Measurements from ENCODE around the gene HRAS.

DNA sequence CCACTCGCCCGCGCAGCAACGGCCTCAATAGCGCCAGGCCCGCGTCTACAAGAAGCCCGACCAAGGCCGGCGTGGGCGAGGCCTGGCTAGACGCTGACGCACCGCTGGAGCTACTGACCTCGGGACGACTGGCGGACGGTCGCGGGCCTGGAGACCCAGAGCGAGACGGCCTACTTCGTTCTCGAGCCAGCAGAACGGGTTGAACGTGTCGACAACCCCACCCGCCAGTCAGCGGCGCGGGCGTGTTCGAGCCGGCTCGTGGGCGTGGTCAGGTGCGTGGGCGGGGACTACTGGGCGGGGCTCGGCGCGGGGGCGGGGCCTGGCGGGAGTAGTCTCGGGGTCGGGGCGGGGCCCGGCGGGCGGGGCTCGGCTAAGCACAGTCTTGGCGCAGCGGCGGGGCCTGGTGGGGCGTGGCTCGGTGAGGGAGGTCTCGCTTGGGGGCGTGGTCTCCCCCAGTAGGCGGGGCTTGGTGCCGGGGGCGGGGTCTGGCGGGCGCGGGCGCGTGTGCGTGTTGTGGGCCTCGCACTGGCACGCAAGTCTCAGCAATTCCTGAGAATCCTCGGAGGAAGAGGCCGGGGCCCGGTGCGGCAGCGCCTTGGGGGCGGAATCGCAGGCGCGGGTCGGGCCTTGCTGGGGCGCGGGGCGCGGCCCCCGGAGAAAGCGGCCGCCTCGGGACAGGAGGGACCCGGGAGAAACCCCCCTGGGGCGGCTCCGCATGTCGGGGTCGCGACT, 28.2 kb downstream of the HRAS start, which contains the start of gene RNH1:
- TF ChIP-seq, protein P1, sequence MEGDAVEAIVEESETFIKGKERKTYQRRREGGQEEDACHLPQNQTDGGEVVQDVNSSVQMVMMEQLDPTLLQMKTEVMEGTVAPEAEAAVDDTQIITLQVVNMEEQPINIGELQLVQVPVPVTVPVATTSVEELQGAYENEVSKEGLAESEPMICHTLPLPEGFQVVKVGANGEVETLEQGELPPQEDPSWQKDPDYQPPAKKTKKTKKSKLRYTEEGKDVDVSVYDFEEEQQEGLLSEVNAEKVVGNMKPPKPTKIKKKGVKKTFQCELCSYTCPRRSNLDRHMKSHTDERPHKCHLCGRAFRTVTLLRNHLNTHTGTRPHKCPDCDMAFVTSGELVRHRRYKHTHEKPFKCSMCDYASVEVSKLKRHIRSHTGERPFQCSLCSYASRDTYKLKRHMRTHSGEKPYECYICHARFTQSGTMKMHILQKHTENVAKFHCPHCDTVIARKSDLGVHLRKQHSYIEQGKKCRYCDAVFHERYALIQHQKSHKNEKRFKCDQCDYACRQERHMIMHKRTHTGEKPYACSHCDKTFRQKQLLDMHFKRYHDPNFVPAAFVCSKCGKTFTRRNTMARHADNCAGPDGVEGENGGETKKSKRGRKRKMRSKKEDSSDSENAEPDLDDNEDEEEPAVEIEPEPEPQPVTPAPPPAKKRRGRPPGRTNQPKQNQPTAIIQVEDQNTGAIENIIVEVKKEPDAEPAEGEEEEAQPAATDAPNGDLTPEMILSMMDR (IDR thresholded peaks at IDR 0.05; ENCODE audit: extremely low read depth in 1 of 2, insufficient read depth in 1 of 2, low read depth in 1 of 2, low read length in 2 of 2), result no peak
- TF ChIP-seq, protein P2, sequence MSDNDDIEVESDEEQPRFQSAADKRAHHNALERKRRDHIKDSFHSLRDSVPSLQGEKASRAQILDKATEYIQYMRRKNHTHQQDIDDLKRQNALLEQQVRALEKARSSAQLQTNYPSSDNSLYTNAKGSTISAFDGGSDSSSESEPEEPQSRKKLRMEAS (IDR thresholded peaks at IDR 0.05; ENCODE audit: insufficient read depth, insufficient read length), result no peak
- TF ChIP-seq POLR2A (IDR thresholded peaks at IDR 0.05; ENCODE audit: low read depth, low read length) (peak; percentile 77), FOS (IDR thresholded peaks at IDR 0.05; ENCODE audit: borderline replicate concordance, insufficient read depth, low read length) (no peak)

Measured in endothelial cell of umbilical vein (primary cell).